MM.1S (cell line): Measurements from ENCODE around the gene OR5AU1.
"Not testable (repeated sequence)": the region's sequence is repeated elsewhere in the genome, so short reads cannot be mapped to it uniquely, and the experiment has no call there.

Experiments used
- DNase-seq: peaks from one replicate; pipeline ENCODE4 v3.0.0-alpha.2; 2015
- H2AFZ ChIP-seq: fragments of 300-600 bp; sonication (generic); 2 replicates; pipeline ENCODE4 v1.6.0; 2016; ENCODE audit warnings: antibody characterized with exemption, low read length
- H3F3A ChIP-seq: fragments of 300-600 bp; sonication (generic); 2 replicates; pipeline ENCODE4 v1.6.1; 2016; ENCODE audit warnings: mild to moderate bottlenecking, antibody characterized with exemption, low read length, moderate library complexity, mixed read lengths; ENCODE audit not compliant: insufficient read depth
- H3K27ac ChIP-seq: fragments of 300-600 bp; sonication (generic); 2 replicates; pipeline ENCODE4 v1.5.1; 2016; ENCODE audit warnings: mild to moderate bottlenecking, low read length
- H3K27me3 ChIP-seq: fragments of 300-600 bp; sonication (generic); replicated peaks from 2 replicates; pipeline ENCODE4 v1.6.0; 2016; ENCODE audit warnings: low read length; ENCODE audit not compliant: insufficient read depth
- H3K36me3 ChIP-seq: fragments of 300-600 bp; sonication (generic); replicated peaks from 2 replicates; pipeline ENCODE4 v1.6.1; 2016; ENCODE audit warnings: mild to moderate bottlenecking, low read length, mixed read lengths; ENCODE audit not compliant: insufficient read depth
- H3K4me1 ChIP-seq: fragments of 300-600 bp; sonication (generic); 2 replicates; pipeline ENCODE4 v1.6.1; 2016; ENCODE audit warnings: low read length, mixed read lengths
- H3K4me2 ChIP-seq: fragments of 300-600 bp; sonication (generic); 2 replicates; pipeline ENCODE4 v1.6.0; 2016; ENCODE audit warnings: low read depth, low read length
- H3K4me3 ChIP-seq: fragments of 300-600 bp; sonication (generic); 2 replicates; pipeline ENCODE4 v1.5.1; 2016; ENCODE audit warnings: low read length, mixed read lengths
- H3K79me2 ChIP-seq: fragments of 300-600 bp; sonication (generic); 2 replicates; pipeline ENCODE4 v1.6.1; 2016; ENCODE audit warnings: mixed run types, low read length, mixed read lengths
- H3K9ac ChIP-seq: fragments of 300-600 bp; sonication (generic); 2 replicates; pipeline ENCODE4 v1.6.1; 2016; ENCODE audit warnings: low read length, mixed read lengths
- H3K9me2 ChIP-seq: fragments of 300-600 bp; sonication (generic); replicated peaks from 2 replicates; pipeline ENCODE4 v1.6.1; 2016; ENCODE audit warnings: mild to moderate bottlenecking, low read length, mixed read lengths; ENCODE audit not compliant: insufficient read depth
- H3K9me3 ChIP-seq: fragments of 300-600 bp; sonication (generic); replicated peaks from 2 replicates; pipeline ENCODE4 v1.6.1; 2016; ENCODE audit warnings: mild to moderate bottlenecking, low read length, mixed read lengths; ENCODE audit not compliant: insufficient read depth
- H4K20me1 ChIP-seq: fragments of 300-600 bp; sonication (generic); 2 replicates; pipeline ENCODE4 v1.6.1; 2016; ENCODE audit warnings: mild to moderate bottlenecking, low read length, moderate library complexity, mixed read lengths; ENCODE audit not compliant: insufficient read depth
- EZH2 ChIP-seq: fragments of 300-600 bp; sonication (generic); optimal IDR thresholded peaks from 2 replicates; pipeline ENCODE3; 2017; ENCODE audit warnings: low read depth, mild to moderate bottlenecking, antibody characterized with exemption, low read length, mixed read lengths
- EZH2phosphoT487 ChIP-seq: fragments of 300-600 bp; sonication (generic); IDR thresholded peaks from 2 replicates; pipeline ENCODE4 v1.6.1; 2018; ENCODE audit warnings: antibody characterized with exemption, low read length
- TF ChIP-seq, protein P1 (sequence below): fragments of 300-600 bp; sonication (generic); IDR thresholded peaks from 2 replicates; pipeline ENCODE4 v1.5.1; 2016; ENCODE audit warnings: antibody characterized with exemption, low read length, mixed read lengths

OR5AU1 gene

DNA sequence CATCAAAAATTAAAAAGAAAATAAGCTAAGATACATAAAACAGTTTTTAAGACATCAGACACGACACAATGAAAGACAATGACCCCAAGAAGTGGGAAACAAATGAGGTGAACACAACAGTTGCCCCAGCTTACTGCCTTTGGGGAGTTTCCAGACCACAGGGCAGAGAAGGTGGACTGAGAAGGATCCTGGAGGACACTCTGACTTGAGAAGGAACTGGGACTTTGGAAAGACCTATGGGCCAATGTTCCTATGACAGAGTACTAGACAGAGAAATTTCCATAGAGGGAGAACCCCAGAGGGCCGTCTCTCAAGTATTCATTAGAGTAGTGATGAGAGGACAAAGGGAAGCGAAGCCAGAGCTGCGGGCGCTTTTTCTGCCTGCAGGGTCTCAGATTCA lies 6.2 kb upstream of the OR5AU1 start:
- Histone ChIP-seq H3K9me3 (no peaks in the 10 kb centered on the region), H3K79me2 (no peaks in the 10 kb centered on the region), H4K20me1 (no peaks in the 10 kb centered on the region), H3K27me3 (no peaks in the 10 kb centered on the region), H3K4me2 (no peak overlapping the region), H3F3A (no peaks in the 10 kb centered on the region), H3K4me1 (no peaks in the 10 kb centered on the region), H3K36me3 (no peaks in the 10 kb centered on the region), H2AFZ (no peak overlapping the region), H3K27ac (no peak overlapping the region), H3K9ac (no peak overlapping the region), H3K4me3 (no peak overlapping the region), H3K9me2 (no peaks in the 10 kb centered on the region)
- no peak for DNase-seq
- TF ChIP-seq, protein P1, sequence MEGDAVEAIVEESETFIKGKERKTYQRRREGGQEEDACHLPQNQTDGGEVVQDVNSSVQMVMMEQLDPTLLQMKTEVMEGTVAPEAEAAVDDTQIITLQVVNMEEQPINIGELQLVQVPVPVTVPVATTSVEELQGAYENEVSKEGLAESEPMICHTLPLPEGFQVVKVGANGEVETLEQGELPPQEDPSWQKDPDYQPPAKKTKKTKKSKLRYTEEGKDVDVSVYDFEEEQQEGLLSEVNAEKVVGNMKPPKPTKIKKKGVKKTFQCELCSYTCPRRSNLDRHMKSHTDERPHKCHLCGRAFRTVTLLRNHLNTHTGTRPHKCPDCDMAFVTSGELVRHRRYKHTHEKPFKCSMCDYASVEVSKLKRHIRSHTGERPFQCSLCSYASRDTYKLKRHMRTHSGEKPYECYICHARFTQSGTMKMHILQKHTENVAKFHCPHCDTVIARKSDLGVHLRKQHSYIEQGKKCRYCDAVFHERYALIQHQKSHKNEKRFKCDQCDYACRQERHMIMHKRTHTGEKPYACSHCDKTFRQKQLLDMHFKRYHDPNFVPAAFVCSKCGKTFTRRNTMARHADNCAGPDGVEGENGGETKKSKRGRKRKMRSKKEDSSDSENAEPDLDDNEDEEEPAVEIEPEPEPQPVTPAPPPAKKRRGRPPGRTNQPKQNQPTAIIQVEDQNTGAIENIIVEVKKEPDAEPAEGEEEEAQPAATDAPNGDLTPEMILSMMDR: no peak
- TF ChIP-seq EZH2phosphoT487 (no peak), EZH2 (no peak)

- H3K9me2 ChIP-seq: no peaks in the 10 kb centered on the region
- no peak overlapping the region for H3K27ac ChIP-seq
- H2AFZ ChIP-seq: no peak overlapping the region
- no peak for DNase-seq
- TF ChIP-seq EZH2 (no peak), EZH2phosphoT487 (no peak)
- TF ChIP-seq, protein P1: no peak
- no peaks in the 10 kb centered on the region for H3K36me3 ChIP-seq
- no peaks in the 10 kb centered on the region for H3K27me3 ChIP-seq
- H3F3A ChIP-seq: no peaks in the 10 kb centered on the region
- H4K20me1 ChIP-seq: no peaks in the 10 kb centered on the region
- H3K79me2 ChIP-seq: no peaks in the 10 kb centered on the region
- no peak overlapping the region for H3K4me2 ChIP-seq
- H3K4me3 ChIP-seq: no peak overlapping the region
- no peaks in the 10 kb centered on the region for H3K4me1 ChIP-seq
- no peak overlapping the region for H3K9ac ChIP-seq
- no peaks in the 10 kb centered on the region for H3K9me3 ChIP-seq
These were observed 4.3 kb upstream of the OR5AU1 start for GRCh38 chr14:21160061-21160610.

DNA sequence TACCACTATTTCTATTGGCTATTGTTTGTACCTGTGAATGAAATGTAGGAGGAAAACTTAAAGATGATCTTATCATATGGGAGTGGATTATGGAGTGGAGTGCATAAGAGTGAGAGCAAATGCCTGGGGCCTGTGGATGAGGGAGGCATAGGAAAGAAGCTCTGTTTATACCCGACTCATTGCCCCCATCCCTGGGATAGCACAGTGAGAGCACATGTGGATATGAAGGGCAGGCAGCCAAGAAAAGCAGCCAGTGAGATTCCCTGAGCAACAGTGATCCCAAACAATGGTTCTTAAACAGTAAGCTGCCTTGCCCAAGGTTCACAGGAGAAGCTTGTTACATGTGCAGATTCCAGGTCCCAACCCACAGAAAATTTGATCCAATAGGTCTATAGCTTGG lies 2.3 kb upstream of the OR5AU1 start:
- not testable (repeated sequence) for H3K4me1 ChIP-seq, H3K79me2 ChIP-seq

GRCh38 chr14:21149641-21150367 lies 6.1 kb downstream of the OR5AU1 start:
- Histone ChIP-seq H3K36me3 (no peaks in the 10 kb centered on the region), H3K9ac (no peak overlapping the region), H3K27me3 (no peaks in the 10 kb centered on the region), H3K9me3 (no peaks in the 10 kb centered on the region), H3F3A (no peaks in the 10 kb centered on the region), H3K79me2 (no peaks in the 10 kb centered on the region), H2AFZ (no peak overlapping the region), H3K27ac (no peak overlapping the region), H3K4me2 (no peak overlapping the region), H3K4me3 (no peak overlapping the region), H4K20me1 (no peaks in the 10 kb centered on the region), H3K9me2 (no peaks in the 10 kb centered on the region), H3K4me1 (no peaks in the 10 kb centered on the region)
- no peak for DNase-seq
- no peak for TF ChIP-seq EZH2
- TF ChIP-seq, protein P1: no peak
- no peak for TF ChIP-seq EZH2phosphoT487

More for the DNA sequence above, 2.3 kb upstream of the OR5AU1 start:
- H2AFZ ChIP-seq, H3K9me2 ChIP-seq, H3K4me2 ChIP-seq, H3F3A ChIP-seq, H3K9me3 ChIP-seq, H3K9ac ChIP-seq, H3K36me3 ChIP-seq, H3K4me3 ChIP-seq, DNase-seq, H3K27me3 ChIP-seq, H4K20me1 ChIP-seq, H3K27ac ChIP-seq: not testable (repeated sequence)
